Activated T-cell treated with anti-CD3 and anti-CD28 coated beads for 1 hour (primary cell): ENCODE measurements around the gene TLCD5.

Experiments
- DNase-seq: peaks from one replicate; pipeline ENCODE4 v3.0.0-alpha.2; 2020; ENCODE audit warnings: low read depth

TLCD5 gene

GRCh38 chr11:120324932-120325810 is at the start of gene TLCD5:
TLCD5 (plus strand) TSS chr11:120325299; CDS start chr11:120327442, 2,143 bp downstream.
- DNase-seq: no peak

- no peak for DNase-seq
These were observed 45.6 kb upstream of the TLCD5 start for GRCh38 chr11:120279502-120279901.

GRCh38 chr11:120280600-120281051 is 44.5 kb upstream of the TLCD5 start:
- no peak for DNase-seq

GRCh38 chr11:120281143-120281795 is 43.8 kb upstream of the TLCD5 start:
- DNase-seq: no peak

- DNase-seq: no peak
These were observed 42.0 kb upstream of the TLCD5 start for GRCh38 chr11:120283124-120283523.

- no peak for DNase-seq
These were observed 40.8 kb upstream of the TLCD5 start for GRCh38 chr11:120284272-120284671.

GRCh38 chr11:120285256-120285655 is 39.8 kb upstream of the TLCD5 start:
- no peak for DNase-seq

GRCh38 chr11:120288021-120288420 is 37.1 kb upstream of the TLCD5 start:
- DNase-seq: no peak

- no peak for DNase-seq
These were observed 35.7 kb upstream of the TLCD5 start for GRCh38 chr11:120289426-120289825.

- no peak for DNase-seq
These were observed 34.1 kb upstream of the TLCD5 start for GRCh38 chr11:120290956-120291355.

- no peak for DNase-seq
These were observed 31.9 kb upstream of the TLCD5 start for GRCh38 chr11:120293038-120293800.

GRCh38 chr11:120294096-120294495 is 31.0 kb upstream of the TLCD5 start:
- DNase-seq: no peak

GRCh38 chr11:120295099-120295498 is 30.0 kb upstream of the TLCD5 start:
- no peak for DNase-seq

- no peak for DNase-seq
These were observed 28.5 kb upstream of the TLCD5 start for GRCh38 chr11:120296554-120296953.

- no peak for DNase-seq
These were observed 26.6 kb upstream of the TLCD5 start for GRCh38 chr11:120298461-120298860.

- no peak for DNase-seq
These were observed 22.9 kb upstream of the TLCD5 start for GRCh38 chr11:120302001-120302805.

GRCh38 chr11:120303004-120303637 is 22.0 kb upstream of the TLCD5 start:
- DNase-seq: peak; percentile 23

- no peak for DNase-seq
These were observed 20.6 kb upstream of the TLCD5 start for GRCh38 chr11:120304526-120304925.

GRCh38 chr11:120305286-120305685 is 19.8 kb upstream of the TLCD5 start:
- no peak for DNase-seq

- no peak for DNase-seq
These were observed 18.4 kb upstream of the TLCD5 start for GRCh38 chr11:120306519-120307242.
